Activated CD8-positive, alpha-beta T cell treated with anti-CD3 and anti-CD28 coated beads for 36 hours (primary cell): ENCODE results near the gene PLXNC1. TPM values are rescaled to one million over a fixed set of nuclear protein-coding genes. Genes with fewer than 3 reads are reported as not detected.
A peak's percentile ranks its signal among the peaks of the same experiment; 100 is the strongest.

Experiments
- ATAC-seq: fragments of 200-7000 bp; cut with Tn5 transposase; one replicate; pipeline ENCODE4 v1.10.0; 2021; ENCODE audit warnings: mild to moderate bottlenecking, moderate library complexity
- CTCF ChIA-PET: fragments of 350-600 bp; sonication (Branson Sonifier 250); formaldehyde crosslinking; loops from one replicate; lab custom pipeline; 2021; ENCODE audit warnings: antibody characterized with exemption; lab: Charles Lee
- POLR2A ChIA-PET: fragments of 350-600 bp; sonication (Branson Sonifier 250); formaldehyde crosslinking; loops from one replicate; lab custom pipeline; 2021; ENCODE audit warnings: antibody characterized with exemption; lab: Charles Lee
- DNase-seq: peaks from one replicate; pipeline ENCODE4 v3.0.0-alpha.2; 2020
- H3K27ac Mint-ChIP-seq: one replicate; pipeline ENCODE4 v1.8.0; 2021; ENCODE audit warnings: mild to moderate bottlenecking, mixed read lengths
- H3K27me3 Mint-ChIP-seq: one replicate; pipeline ENCODE4 v1.8.0; 2021; ENCODE audit warnings: mixed read lengths
- H3K36me3 Mint-ChIP-seq: one replicate; pipeline ENCODE4 v1.8.0; 2021; ENCODE audit warnings: low read depth, mixed read lengths
- H3K4me1 Mint-ChIP-seq: one replicate; pipeline ENCODE4 v1.8.0; 2021; ENCODE audit warnings: low read depth, mixed read lengths
- H3K4me3 Mint-ChIP-seq: one replicate; pipeline ENCODE4 v1.8.0; 2021; ENCODE audit warnings: mild to moderate bottlenecking, moderate library complexity, mixed read lengths
- H3K9me3 Mint-ChIP-seq: one replicate; pipeline ENCODE4 v1.8.0; 2021; ENCODE audit warnings: mixed read lengths
- CTCF ChIP-seq: fragments of 200-600 bp; IDR thresholded peaks from one replicate; pipeline ENCODE4 v1.8.0; 2022; ENCODE audit warnings: antibody characterized with exemption, mild to moderate bottlenecking
- intact Hi-C: fragments of 100-400 bp; cut with micrococcal nuclease; formaldehyde crosslinking; loops from one replicate; pipeline ENCODE4 v1.10.0; 2022
- total RNA-seq, 2 experiments: library from RNA; stranded (reverse); gene quantifications; one replicate each; pipeline ENCODE4 v1.2.3, GENCODE V29; 2021

Gene PLXNC1
- total RNA-seq, 2 experiments from 2014 or later = 8.8 to 9.5 TPM

DNA sequence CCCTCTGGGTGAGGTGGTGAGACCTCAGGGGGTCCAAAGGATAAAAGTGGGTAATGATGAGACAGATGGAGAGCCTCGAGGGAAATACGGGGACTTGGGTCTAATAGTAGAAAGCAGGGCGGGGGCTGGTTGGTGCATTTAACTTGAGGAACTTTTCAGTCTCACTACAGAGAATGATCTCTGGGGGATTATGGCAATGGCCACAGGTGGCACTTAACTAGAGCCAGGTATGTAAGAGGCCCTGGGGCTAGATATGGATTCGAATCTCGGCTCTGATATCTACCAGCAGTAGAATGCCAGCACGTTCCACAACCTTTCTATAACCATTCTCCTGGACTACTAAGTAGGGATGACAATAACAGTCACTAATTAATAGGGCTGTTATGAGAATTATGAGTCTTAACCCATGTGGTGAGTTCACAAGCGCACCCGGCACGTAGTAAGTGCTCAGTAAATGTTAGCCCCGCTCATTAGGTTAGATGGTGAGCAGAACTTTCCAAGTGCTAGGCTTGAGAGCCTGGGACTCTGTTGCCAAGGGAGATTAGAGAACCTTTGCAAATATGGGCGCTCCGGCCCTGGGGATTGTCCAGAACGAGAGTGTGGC lies 888 bp upstream of the PLXNC1 start:
- CTCF ChIA-PET = interaction anchor here (1.4 to 4.9 kb wide), 4 partner anchors 11 to 61 kb away, joined by 4 to 27 read pairs (median 12); no protein-coding TSS in a partner anchor

GRCh38 chr12:94148739-94149118 lies 352 bp downstream of the PLXNC1 start:
- Mint-ChIP-seq H3K27ac (no peak overlapping the region), H3K9me3 (no peaks in the 10 kb centered on the region), H3K4me3 (peak overlapping the region; percentile 87), H3K36me3 (no peaks in the 10 kb centered on the region), H3K4me1 (peaks cover 24% of the 10 kb centered on the region), H3K27me3 (peaks cover 24% of the 10 kb centered on the region)
- ATAC-seq (peak; percentile 4), DNase-seq (no peak)
- no peak for TF ChIP-seq CTCF
- intact Hi-C loops = loop anchor here (5.0 kb wide), 3 partner anchors 59 to 159 kb away; no protein-coding TSS in a partner anchor
- POLR2A ChIA-PET = interaction anchor here (0.6 to 4.1 kb wide), 7 partner anchors 10 to 713 kb away, joined by 3 to 17 read pairs (median 3); no protein-coding TSS in a partner anchor
- CTCF ChIA-PET = interaction anchor here (1.0 to 2.7 kb wide), 8 partner anchors 18 to 282 kb away, joined by 3 to 19 read pairs (median 4); no protein-coding TSS in a partner anchor

More for the DNA sequence above, 888 bp upstream of the PLXNC1 start:
- Mint-ChIP-seq H3K36me3 (no peaks in the 10 kb centered on the region), H3K9me3 (no peaks in the 10 kb centered on the region), H3K27ac (peak overlapping the region; percentile 75), H3K4me3 (peak overlapping the region; percentile 79), H3K4me1 (peaks cover 24% of the 10 kb centered on the region), H3K27me3 (peaks cover 25% of the 10 kb centered on the region)
- no peak for ATAC-seq
- POLR2A ChIA-PET = interaction anchor here (0.8 to 4.1 kb wide), 2 partner anchors 9 to 60 kb away, joined by 3 to 17 read pairs; no protein-coding TSS in a partner anchor
- DNase-seq = peak; percentile 16
- intact Hi-C loops = loop anchor here (5.0 kb wide), 3 partner anchors 60 to 160 kb away; no protein-coding TSS in a partner anchor
- TF ChIP-seq CTCF = no peak

GRCh38 chr12:94149119-94149780 lies 873 bp downstream of the PLXNC1 start:
- Mint-ChIP-seq H3K4me3 (peak overlapping the region; percentile 87), H3K9me3 (no peaks in the 10 kb centered on the region), H3K27me3 (peaks cover 24% of the 10 kb centered on the region), H3K36me3 (no peaks in the 10 kb centered on the region), H3K4me1 (peaks cover 24% of the 10 kb centered on the region), H3K27ac (no peak overlapping the region)
- TF ChIP-seq CTCF = peak; percentile 70
- ATAC-seq = peak; percentile 22
- peak; percentile 58 for DNase-seq
- intact Hi-C loops = loop anchor here (5.0 kb wide), 3 partner anchors 58 to 158 kb away; no protein-coding TSS in a partner anchor
- ChIA-PET POLR2A (interaction anchor here (0.9 to 4.1 kb wide), 7 partner anchors 9 to 310 kb away, joined by 3 to 17 read pairs (median 4); no protein-coding TSS in a partner anchor), CTCF (interaction anchor here (1.0 to 2.7 kb wide), 9 partner anchors 18 to 310 kb away, joined by 3 to 19 read pairs (median 5); no protein-coding TSS in a partner anchor)

DNA sequence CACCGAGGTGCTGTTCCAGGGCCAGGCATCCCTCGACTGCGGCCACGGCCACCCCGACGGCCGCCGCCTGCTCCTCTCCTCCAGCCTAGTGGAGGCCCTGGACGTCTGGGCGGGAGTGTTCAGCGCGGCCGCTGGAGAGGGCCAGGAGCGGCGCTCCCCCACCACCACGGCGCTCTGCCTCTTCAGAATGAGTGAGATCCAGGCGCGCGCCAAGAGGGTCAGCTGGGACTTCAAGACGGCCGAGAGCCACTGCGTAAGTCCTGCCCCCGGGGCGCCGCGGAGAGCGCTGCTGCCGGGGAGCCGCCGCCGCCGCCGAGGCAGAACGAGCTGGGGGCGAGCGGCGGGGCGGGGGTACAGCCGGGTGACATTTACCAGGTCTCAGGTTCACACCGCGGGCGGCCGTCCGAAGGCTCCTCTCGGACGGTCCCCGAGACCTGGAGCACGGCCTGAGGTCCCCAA lies 1.4 kb downstream of the PLXNC1 start:
- no peaks in the 10 kb centered on the region for H3K9me3 Mint-ChIP-seq
- DNase-seq (peak; percentile 49), ATAC-seq (no peak)
- no peak overlapping the region for H3K27ac Mint-ChIP-seq
- H3K36me3 Mint-ChIP-seq = no peaks in the 10 kb centered on the region
- peak overlapping the region; percentile 87 for H3K4me3 Mint-ChIP-seq
- no peak for TF ChIP-seq CTCF
- peaks cover 24% of the 10 kb centered on the region for H3K4me1 Mint-ChIP-seq
- peaks cover 24% of the 10 kb centered on the region for H3K27me3 Mint-ChIP-seq
- CTCF ChIA-PET = interaction anchor here (1.0 to 2.7 kb wide), 9 partner anchors 16 to 309 kb away, joined by 3 to 19 read pairs (median 5); no protein-coding TSS in a partner anchor
- intact Hi-C loops = loop anchor here (5.0 kb wide), 3 partner anchors 57 to 157 kb away; no protein-coding TSS in a partner anchor
- POLR2A ChIA-PET = interaction anchor here (0.9 to 4.1 kb wide), 6 partner anchors 9 to 309 kb away, joined by 3 to 17 read pairs (median 4); no protein-coding TSS in a partner anchor
